GM03348 (cell line): Measurements from ENCODE around the gene BMAL1.

ENCODE experiments used
- DNase-seq: peaks from one replicate; pipeline ENCODE4 v3.0.0; 2012; ENCODE audit warnings: low spot score

BMAL1 gene

GRCh38 chr11:13343931-13344717, 66.5 kb downstream of the BMAL1 start:
- peak; percentile 84 for DNase-seq

GRCh38 chr11:13344818-13345217, 67.2 kb downstream of the BMAL1 start:
- DNase-seq = no peak

- DNase-seq = no peak
These were observed 68.9 kb downstream of the BMAL1 start for GRCh38 chr11:13346470-13346869.

GRCh38 chr11:13347901-13348300, 70.3 kb downstream of the BMAL1 start:
- DNase-seq = no peak

GRCh38 chr11:13348305-13348704, 70.7 kb downstream of the BMAL1 start:
- no peak for DNase-seq

GRCh38 chr11:13349046-13349445, 71.5 kb downstream of the BMAL1 start:
- no peak for DNase-seq

- no peak for DNase-seq
These were observed 72.0 kb downstream of the BMAL1 start for GRCh38 chr11:13349581-13349980.

GRCh38 chr11:13352711-13353110, 75.1 kb downstream of the BMAL1 start:
- DNase-seq = no peak

- DNase-seq = no peak
These were observed 76.7 kb downstream of the BMAL1 start for GRCh38 chr11:13354335-13354734.

- DNase-seq = no peak
These were observed 77.6 kb downstream of the BMAL1 start for GRCh38 chr11:13355191-13355590.

GRCh38 chr11:13357232-13357631, 79.6 kb downstream of the BMAL1 start:
- no peak for DNase-seq

- DNase-seq = no peak
These were observed 81.1 kb downstream of the BMAL1 start for GRCh38 chr11:13358596-13359270.

- no peak for DNase-seq
These were observed 85.1 kb downstream of the BMAL1 start for GRCh38 chr11:13362596-13363109.

GRCh38 chr11:13364388-13364787, 86.8 kb downstream of the BMAL1 start:
- DNase-seq = no peak

- no peak for DNase-seq
These were observed 88.9 kb downstream of the BMAL1 start for GRCh38 chr11:13366266-13367026.

- DNase-seq = no peak
These were observed 89.5 kb downstream of the BMAL1 start for GRCh38 chr11:13367115-13367514.

GRCh38 chr11:13368041-13368446, 90.5 kb downstream of the BMAL1 start:
- DNase-seq = peak; percentile 24

- no peak for DNase-seq
These were observed 95.6 kb downstream of the BMAL1 start for GRCh38 chr11:13373216-13373615.

GRCh38 chr11:13375798-13376197, 98.2 kb downstream of the BMAL1 start:
- no peak for DNase-seq

- DNase-seq = no peak
These were observed 98.8 kb downstream of the BMAL1 start for GRCh38 chr11:13376402-13376801.

GRCh38 chr11:13376838-13377237, 99.2 kb downstream of the BMAL1 start:
- DNase-seq = no peak

GRCh38 chr11:13378316-13378715, 100.7 kb downstream of the BMAL1 start:
- DNase-seq = no peak

- no peak for DNase-seq
These were observed 103.1 kb downstream of the BMAL1 start for GRCh38 chr11:13380731-13381130.
